ENCODE measurements around the gene IAH1. TPM values are rescaled to one million over a fixed set of nuclear protein-coding genes. Genes with fewer than 3 reads are reported as not detected.

Gene IAH1
- total and polyA plus RNA-seq, 9 of the 15 experiments (the other 6 are each of a cell fraction or from before 2014, with no cell fraction given): 0.04 to 19.3 (median 0.36) TPM; not detected in 3

DNA sequence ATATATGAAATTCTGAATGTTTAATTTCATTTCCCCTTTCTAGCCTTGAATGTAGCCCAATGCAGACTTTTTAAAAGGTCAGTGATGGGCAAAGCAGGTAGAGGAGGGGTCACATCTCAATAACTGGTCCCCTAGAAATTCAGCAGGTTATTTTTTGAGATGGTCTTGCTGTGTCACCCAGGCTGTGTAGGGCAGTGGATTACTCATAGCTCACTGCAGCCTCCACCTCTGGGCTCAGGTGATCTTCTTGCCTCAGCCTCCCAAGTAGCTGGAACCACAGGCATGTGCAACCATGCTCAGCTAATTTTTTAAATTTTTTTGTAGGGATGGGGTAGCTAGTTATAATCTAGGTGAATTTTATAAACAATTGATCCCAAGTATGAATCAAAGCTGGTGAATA, 8.8 kb downstream of the IAH1 start:
- FAIRE-seq: no peak
- intact Hi-C loops (cut with micrococcal nuclease): loop anchor here (10.0 kb wide), 1 partner anchor 292 kb away; no protein-coding TSS in a partner anchor

More for the DNA sequence above, 8.8 kb downstream of the IAH1 start:
- no peaks in the 10 kb centered on the region for H3K9me3 ChIP-seq (replicated peaks; ENCODE audit: control insufficient read depth, insufficient read depth, low read depth, low read length)
- no peaks in the 10 kb centered on the region for H3K79me2 ChIP-seq (ENCODE audit: control insufficient read depth, insufficient read depth, low read length)
- no peak overlapping the region for H3K4me3 ChIP-seq
- no peaks in the 10 kb centered on the region for H3K9me1 ChIP-seq (ENCODE audit: control insufficient read depth, insufficient read depth, low read length)
- peaks cover 35% of the 10 kb centered on the region for H3K36me3 ChIP-seq (ENCODE audit: control insufficient read depth, insufficient read depth, low read length)
- H3K27ac ChIP-seq (ENCODE audit: extremely low read depth, low read depth, low read length): no peak overlapping the region
- in situ Hi-C loops (cut with MboI): no loop called here
- no peak overlapping the region for H3K9ac ChIP-seq (ENCODE audit: insufficient read depth in 1 of 2, low read depth in 2 of 2, low read length in 2 of 2)
- H2AFZ ChIP-seq (ENCODE audit: low read depth, low read length): no peak overlapping the region
- DNase-seq (ENCODE audit: extremely low read depth in 1 of 4, low spot score in 3 of 4): no peak
- ChIA-PET CTCF (ENCODE audit: low intra/inter-chr PET ratio) (no interaction called here), POLR2A (interaction anchor here (1.7 to 3.9 kb wide), 3 partner anchors 10 to 34 kb away, joined by 5 to 13 read pairs (median 10); no protein-coding TSS in a partner anchor)
- TF ChIP-seq MED1 (CRISPR knock-in tag; IDR thresholded peaks at IDR 0.05; ENCODE audit: borderline replicate concordance) (no peak), MCM2 (IDR thresholded peaks at IDR 0.05; ENCODE audit: low read depth) (no peak), ZNF165 (CRISPR knock-in tag; IDR thresholded peaks at IDR 0.05; ENCODE audit: borderline replicate concordance) (no peak), SETDB1 (IDR thresholded peaks at IDR 0.05; ENCODE audit: low read length) (no peak)
- TF ChIP-seq, protein P1, sequence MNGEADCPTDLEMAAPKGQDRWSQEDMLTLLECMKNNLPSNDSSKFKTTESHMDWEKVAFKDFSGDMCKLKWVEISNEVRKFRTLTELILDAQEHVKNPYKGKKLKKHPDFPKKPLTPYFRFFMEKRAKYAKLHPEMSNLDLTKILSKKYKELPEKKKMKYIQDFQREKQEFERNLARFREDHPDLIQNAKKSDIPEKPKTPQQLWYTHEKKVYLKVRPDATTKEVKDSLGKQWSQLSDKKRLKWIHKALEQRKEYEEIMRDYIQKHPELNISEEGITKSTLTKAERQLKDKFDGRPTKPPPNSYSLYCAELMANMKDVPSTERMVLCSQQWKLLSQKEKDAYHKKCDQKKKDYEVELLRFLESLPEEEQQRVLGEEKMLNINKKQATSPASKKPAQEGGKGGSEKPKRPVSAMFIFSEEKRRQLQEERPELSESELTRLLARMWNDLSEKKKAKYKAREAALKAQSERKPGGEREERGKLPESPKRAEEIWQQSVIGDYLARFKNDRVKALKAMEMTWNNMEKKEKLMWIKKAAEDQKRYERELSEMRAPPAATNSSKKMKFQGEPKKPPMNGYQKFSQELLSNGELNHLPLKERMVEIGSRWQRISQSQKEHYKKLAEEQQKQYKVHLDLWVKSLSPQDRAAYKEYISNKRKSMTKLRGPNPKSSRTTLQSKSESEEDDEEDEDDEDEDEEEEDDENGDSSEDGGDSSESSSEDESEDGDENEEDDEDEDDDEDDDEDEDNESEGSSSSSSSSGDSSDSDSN (IDR thresholded peaks at IDR 0.05; ENCODE audit: borderline replicate concordance in 1 of 2, low read depth in 2 of 2, low read length in 2 of 2): no peak
- TF ChIP-seq, protein P2, sequence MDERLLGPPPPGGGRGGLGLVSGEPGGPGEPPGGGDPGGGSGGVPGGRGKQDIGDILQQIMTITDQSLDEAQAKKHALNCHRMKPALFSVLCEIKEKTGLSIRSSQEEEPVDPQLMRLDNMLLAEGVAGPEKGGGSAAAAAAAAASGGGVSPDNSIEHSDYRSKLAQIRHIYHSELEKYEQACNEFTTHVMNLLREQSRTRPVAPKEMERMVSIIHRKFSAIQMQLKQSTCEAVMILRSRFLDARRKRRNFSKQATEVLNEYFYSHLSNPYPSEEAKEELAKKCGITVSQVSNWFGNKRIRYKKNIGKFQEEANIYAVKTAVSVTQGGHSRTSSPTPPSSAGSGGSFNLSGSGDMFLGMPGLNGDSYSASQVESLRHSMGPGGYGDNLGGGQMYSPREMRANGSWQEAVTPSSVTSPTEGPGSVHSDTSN (CRISPR knock-in tag; IDR thresholded peaks at IDR 0.05; ENCODE audit: low read depth): no peak
- TF ChIP-seq, protein P2 (tag; conservative IDR thresholded peaks at IDR 0.05; ENCODE audit: low read depth): no peak
- TF ChIP-seq, protein P3, sequence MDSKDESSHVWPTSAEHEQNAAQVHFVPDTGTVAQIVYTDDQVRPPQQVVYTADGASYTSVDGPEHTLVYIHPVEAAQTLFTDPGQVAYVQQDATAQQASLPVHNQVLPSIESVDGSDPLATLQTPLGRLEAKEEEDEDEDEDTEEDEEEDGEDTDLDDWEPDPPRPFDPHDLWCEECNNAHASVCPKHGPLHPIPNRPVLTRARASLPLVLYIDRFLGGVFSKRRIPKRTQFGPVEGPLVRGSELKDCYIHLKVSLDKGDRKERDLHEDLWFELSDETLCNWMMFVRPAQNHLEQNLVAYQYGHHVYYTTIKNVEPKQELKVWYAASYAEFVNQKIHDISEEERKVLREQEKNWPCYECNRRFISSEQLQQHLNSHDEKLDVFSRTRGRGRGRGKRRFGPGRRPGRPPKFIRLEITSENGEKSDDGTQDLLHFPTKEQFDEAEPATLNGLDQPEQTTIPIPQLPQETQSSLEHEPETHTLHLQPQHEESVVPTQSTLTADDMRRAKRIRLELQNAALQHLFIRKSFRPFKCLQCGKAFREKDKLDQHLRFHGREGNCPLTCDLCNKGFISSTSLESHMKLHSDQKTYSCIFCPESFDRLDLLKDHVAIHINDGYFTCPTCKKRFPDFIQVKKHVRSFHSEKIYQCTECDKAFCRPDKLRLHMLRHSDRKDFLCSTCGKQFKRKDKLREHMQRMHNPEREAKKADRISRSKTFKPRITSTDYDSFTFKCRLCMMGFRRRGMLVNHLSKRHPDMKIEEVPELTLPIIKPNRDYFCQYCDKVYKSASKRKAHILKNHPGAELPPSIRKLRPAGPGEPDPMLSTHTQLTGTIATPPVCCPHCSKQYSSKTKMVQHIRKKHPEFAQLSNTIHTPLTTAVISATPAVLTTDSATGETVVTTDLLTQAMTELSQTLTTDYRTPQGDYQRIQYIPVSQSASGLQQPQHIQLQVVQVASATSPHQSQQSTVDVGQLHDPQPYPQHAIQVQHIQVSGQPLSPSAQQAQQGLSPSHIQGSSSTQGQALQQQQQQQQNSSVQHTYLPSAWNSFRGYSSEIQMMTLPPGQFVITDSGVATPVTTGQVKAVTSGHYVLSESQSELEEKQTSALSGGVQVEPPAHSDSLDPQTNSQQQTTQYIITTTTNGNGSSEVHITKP (IDR thresholded peaks at IDR 0.05; ENCODE audit: partially characterized antibody): no peak
- no TSS peak for BruUV-seq (replicated peaks)
- no peaks in the 10 kb centered on the region for H3K27me3 ChIP-seq (ENCODE audit: control insufficient read depth in 2 of 2, insufficient read depth in 2 of 2, low read length in 2 of 2)
- no peaks in the 10 kb centered on the region for H3K4me1 ChIP-seq (replicated peaks in 1 of 2; ENCODE audit: control insufficient read depth in 2 of 2, insufficient read depth in 2 of 2, low read length in 2 of 2)
- ATAC-seq: peak; percentile 12; the same call in 1 of the 3 replicates
- H4K20me1 ChIP-seq (replicated peaks; ENCODE audit: control insufficient read depth, insufficient read depth, low read length): no peaks in the 10 kb centered on the region
- no peak overlapping the region for H3K4me2 ChIP-seq (ENCODE audit: insufficient read depth, low read length)

Data from K562 (cell line).